Liver (tissue), 9 donors: ENCODE results near the gene TMEM45B. TPM values are rescaled to one million over a fixed set of nuclear protein-coding genes. Genes with fewer than 3 reads are reported as not detected.
"Not testable (repeated sequence)": the region's sequence is repeated elsewhere in the genome, so short reads cannot be mapped to it uniquely, and the experiment has no call there.

ENCODE experiments used
- DNase-seq: peaks from one replicate; pipeline ENCODE4 v3.0.0-alpha.2; 2017; ENCODE audit warnings: low spot score
- H3K27ac ChIP-seq, 2 donors: one replicate each; pipeline ENCODE4 v1.7.0; 2013; ENCODE audit warnings: inconsistent platforms in 2 of 2, low read length in 2 of 2, control low read depth in 1 of 2, low read depth in 1 of 2, mild to moderate bottlenecking in 1 of 2
- H3K27me3 ChIP-seq, 4 donors: one replicate each; pipeline versions ENCODE4 v1.6.1 to v1.7.0; 2013; ENCODE audit warnings: low read length in 3 of 4, inconsistent platforms in 1 of 4, mild to moderate bottlenecking in 1 of 4, moderate library complexity in 1 of 4; ENCODE audit not compliant: control insufficient read depth in 4 of 4, insufficient read depth in 4 of 4
- H3K36me3 ChIP-seq, 4 donors: one replicate each; pipeline versions ENCODE4 v1.6.1 to v1.7.0; 2013; ENCODE audit warnings: low read length in 3 of 4, mild to moderate bottlenecking in 3 of 4, low read depth in 1 of 4, moderate library complexity in 1 of 4; ENCODE audit not compliant: control insufficient read depth in 4 of 4, insufficient read depth in 3 of 4
- H3K4me1 ChIP-seq, 4 donors: one replicate each; pipeline versions ENCODE4 v1.6.1 to v1.7.0; 2013; ENCODE audit warnings: low read length in 3 of 4, mild to moderate bottlenecking in 3 of 4, moderate library complexity in 1 of 4; ENCODE audit not compliant: control insufficient read depth in 4 of 4, insufficient read depth in 4 of 4
- H3K4me3 ChIP-seq, 3 donors: one replicate each; pipeline versions ENCODE4 v1.6.1 to v1.7.0; 2013; ENCODE audit warnings: low read length in 3 of 3, control low read depth in 1 of 3, low read depth in 1 of 3, mild to moderate bottlenecking in 1 of 3
- H3K9ac ChIP-seq, 2 donors: one replicate each; pipeline ENCODE4 v1.7.0; 2013; ENCODE audit warnings: low read length in 2 of 2, mild to moderate bottlenecking in 2 of 2, moderate library complexity in 2 of 2, control low read depth in 1 of 2, low read depth in 1 of 2
- H3K9me3 ChIP-seq, 4 donors: one replicate each; pipeline versions ENCODE4 v1.6.1 to v1.7.0; 2013; ENCODE audit warnings: low read length in 3 of 4; ENCODE audit not compliant: control insufficient read depth in 4 of 4
- ATF3 ChIP-seq: IDR thresholded peaks from 2 replicates; pipeline ENCODE4 v1.6.1; 2016; ENCODE audit warnings: antibody characterized with exemption
- FOXA1 ChIP-seq: IDR thresholded peaks from 2 replicates; pipeline ENCODE4 v1.6.1; 2016; ENCODE audit warnings: antibody characterized with exemption
- FOXA2 ChIP-seq: IDR thresholded peaks from 2 replicates; pipeline ENCODE4 v1.6.1; 2016; ENCODE audit warnings: antibody characterized with exemption
- HNF4A ChIP-seq, 2 donors: conservative IDR thresholded peaks; 2 replicates each; pipeline ENCODE4 v1.6.1; 2016; ENCODE audit warnings: antibody characterized with exemption in 2 of 2, mild to moderate bottlenecking in 2 of 2
- HNF4G ChIP-seq: IDR thresholded peaks from 2 replicates; pipeline ENCODE4 v1.6.1; 2016; ENCODE audit warnings: antibody characterized with exemption
- JUND ChIP-seq, 2 donors: IDR thresholded peaks; 2 replicates each; pipeline ENCODE4 v1.6.1; 2016; ENCODE audit warnings: antibody characterized with exemption in 2 of 2
- NR2F2 ChIP-seq: IDR thresholded peaks from 2 replicates; pipeline ENCODE4 v1.6.1; 2016; ENCODE audit warnings: antibody characterized with exemption
- RAD21 ChIP-seq, 2 donors: IDR thresholded peaks; 2 replicates each; pipeline ENCODE4 v1.6.1; 2016; ENCODE audit warnings: antibody characterized with exemption in 2 of 2, mild to moderate bottlenecking in 2 of 2
- REST ChIP-seq: IDR thresholded peaks from 2 replicates; pipeline ENCODE4 v1.6.1; 2016; ENCODE audit warnings: antibody characterized with exemption, mild to moderate bottlenecking
- RXRA ChIP-seq, 2 donors: IDR thresholded peaks; 2 replicates each; pipeline ENCODE4 v1.6.1; 2017 to 2018; ENCODE audit warnings: antibody characterized with exemption in 2 of 2, mild to moderate bottlenecking in 1 of 2
- SP1 ChIP-seq: IDR thresholded peaks from 2 replicates; pipeline ENCODE4 v1.6.1; 2018; ENCODE audit warnings: antibody characterized with exemption, mild to moderate bottlenecking
- TAF1 ChIP-seq: conservative IDR thresholded peaks from 2 replicates; pipeline ENCODE4 v1.6.1; 2016; ENCODE audit warnings: antibody characterized with exemption, mild to moderate bottlenecking
- YY1 ChIP-seq: IDR thresholded peaks from 2 replicates; pipeline ENCODE4 v1.6.1; 2016; ENCODE audit warnings: antibody characterized with exemption, mild to moderate bottlenecking
- WGBS: extraction: QIAGEN DNeasy Blood & Tissue Kit; methylation state at CpG from one replicate; pipeline ENCODE4 v1.1.7; 2013; 5-methylcytosine and 5-hydroxymethylcytosine counted together
- polyA plus RNA-seq, 2 donors: library from polyadenylated mRNA; stranded (reverse) in 1 of 2; unstranded in 1 of 2; fragments of 200-250 nt in 1 of 2; fragments of >200 nt in 1 of 2; fragmentation: Nextera tagmentation in 1 of 2; extraction: Ambion mirVana in 1 of 2; gene quantifications; one replicate each; pipeline versions ENCODE4 v1.2.1 to v1.2.3, GENCODE V29; 2013 to 2015
- total RNA-seq, 2 donors: library from RNA; depleted of rRNA; stranded (reverse); fragments of >200 nt; gene quantifications; one replicate each; pipeline ENCODE4 v1.2.3, GENCODE V29; 2014
- TF ChIP-seq, protein P1 (sequence below): fragments of 150-350 bp; IDR thresholded peaks from 2 replicates; pipeline ENCODE4 v1.5.1; 2017; ENCODE audit warnings: improper control_type of control experiment, low read depth, low read length; ENCODE audit not compliant: missing input control
- donor health status: healthy.
- donor health status: healthy.
- donor health status: healthy.
- donor health status: healthy.
- donor health status: healthy.

Gene TMEM45B
- total and polyA plus RNA-seq, 4 donors = 5.5 to 23.7 (median 6.7) TPM

GRCh38 chr11:129779342-129779741, 36.3 kb upstream of the TMEM45B start (continued):
- TF ChIP-seq, protein P1, sequence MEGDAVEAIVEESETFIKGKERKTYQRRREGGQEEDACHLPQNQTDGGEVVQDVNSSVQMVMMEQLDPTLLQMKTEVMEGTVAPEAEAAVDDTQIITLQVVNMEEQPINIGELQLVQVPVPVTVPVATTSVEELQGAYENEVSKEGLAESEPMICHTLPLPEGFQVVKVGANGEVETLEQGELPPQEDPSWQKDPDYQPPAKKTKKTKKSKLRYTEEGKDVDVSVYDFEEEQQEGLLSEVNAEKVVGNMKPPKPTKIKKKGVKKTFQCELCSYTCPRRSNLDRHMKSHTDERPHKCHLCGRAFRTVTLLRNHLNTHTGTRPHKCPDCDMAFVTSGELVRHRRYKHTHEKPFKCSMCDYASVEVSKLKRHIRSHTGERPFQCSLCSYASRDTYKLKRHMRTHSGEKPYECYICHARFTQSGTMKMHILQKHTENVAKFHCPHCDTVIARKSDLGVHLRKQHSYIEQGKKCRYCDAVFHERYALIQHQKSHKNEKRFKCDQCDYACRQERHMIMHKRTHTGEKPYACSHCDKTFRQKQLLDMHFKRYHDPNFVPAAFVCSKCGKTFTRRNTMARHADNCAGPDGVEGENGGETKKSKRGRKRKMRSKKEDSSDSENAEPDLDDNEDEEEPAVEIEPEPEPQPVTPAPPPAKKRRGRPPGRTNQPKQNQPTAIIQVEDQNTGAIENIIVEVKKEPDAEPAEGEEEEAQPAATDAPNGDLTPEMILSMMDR = no peak
- TF ChIP-seq SP1 = no peak
- TF ChIP-seq NR2F2 = no peak
- TF ChIP-seq FOXA1 = no peak

DNA sequence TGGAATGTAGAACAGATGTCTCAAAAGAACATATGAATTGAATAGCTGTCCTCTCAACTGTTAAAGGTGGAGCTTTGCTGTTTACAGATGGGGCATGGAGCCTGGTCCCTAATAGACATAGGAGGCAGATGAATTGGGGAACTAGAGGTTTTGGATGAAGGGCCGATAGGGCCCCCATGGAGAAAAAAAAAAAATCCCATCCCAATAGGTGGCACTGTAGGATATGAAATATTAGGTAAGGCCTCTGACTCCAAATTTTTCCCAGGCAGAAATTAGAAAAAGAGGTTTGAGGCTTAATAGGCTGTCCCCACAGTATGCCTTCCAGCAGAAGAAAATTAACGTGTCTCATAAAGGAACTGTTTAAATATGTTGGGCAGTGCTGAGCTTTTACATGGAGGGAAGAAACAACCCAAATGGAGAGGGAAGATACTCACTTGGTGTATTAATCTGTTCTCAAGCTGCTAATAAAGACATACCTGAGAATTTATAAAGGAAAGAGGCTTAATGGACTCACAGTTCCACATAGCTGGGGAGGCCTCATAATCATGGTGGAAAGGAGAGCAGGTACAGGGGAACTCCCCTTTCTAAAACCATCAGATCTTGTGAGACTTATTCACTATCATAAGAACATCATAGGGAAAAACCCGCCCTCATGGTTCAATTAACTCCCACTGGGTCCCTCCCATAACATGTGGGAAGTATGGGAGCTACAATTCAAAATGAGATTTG, 30.1 kb upstream of the TMEM45B start:
- 42% methylated on average over 3 of the region's 3 CpGs for WGBS
- Histone ChIP-seq H3K36me3 (no peaks in the 10 kb centered on the region), H3K9me3 (no peaks in the 10 kb centered on the region), H3K27ac (peak overlapping the region in 1 of 2 donors; percentile 45), H3K27me3 (no peaks in the 10 kb centered on the region), H3K9ac (no peak overlapping the region), H3K4me1 (peaks cover 5 to 11% (median 10%) of the 10 kb centered on the region in 4 donors), H3K4me3 (no peak overlapping the region)
- no peak for DNase-seq
- peak; percentile 76 to 83 for TF ChIP-seq RAD21 (IDR thresholded peaks at IDR 0.05)
- TF ChIP-seq REST = no peak
- no peak for TF ChIP-seq TAF1
- TF ChIP-seq, protein P1 = peak; percentile 37
- TF ChIP-seq FOXA1 = no peak
- TF ChIP-seq YY1 = peak; percentile 17
- TF ChIP-seq FOXA2 = no peak
- TF ChIP-seq HNF4A (conservative IDR thresholded peaks at IDR 0.05) = no peak

- H3K27me3 ChIP-seq, H3K36me3 ChIP-seq, H3K9ac ChIP-seq, H3K4me3 ChIP-seq, DNase-seq, H3K9me3 ChIP-seq: not testable (repeated sequence)
- TF ChIP-seq ATF3 = peak; percentile 35
- peak; percentile 11 to 21 for TF ChIP-seq JUND (IDR thresholded peaks at IDR 0.05)
- peak; percentile 58 for TF ChIP-seq HNF4G
- peak; percentile 35 for TF ChIP-seq SP1
- TF ChIP-seq RXRA (IDR thresholded peaks at IDR 0.05) = peak; percentile 42 to 63
- TF ChIP-seq HNF4A (conservative IDR thresholded peaks at IDR 0.05) = peak; percentile 88 to 91
- 23% methylated on average over 2 of the region's 2 CpGs for WGBS
- Histone ChIP-seq H3K27ac (peak overlapping the region in 1 of 2 donors; percentile 45), H3K4me1 (peaks cover 7 to 14% (median 12%) of the 10 kb centered on the region in 4 donors)
Measured at GRCh38 chr11:129786112-129786416, 29.6 kb upstream of the TMEM45B start.
